GM18873 (cell line): ENCODE results near the gene TIGAR.

ENCODE experiments used
- ATAC-seq: cut with Tn5 transposase; IDR thresholded peaks from one replicate; pipeline ENCODE4 v1.9.1; 2021; ENCODE audit warnings: mild to moderate bottlenecking, moderate library complexity, moderate number of reproducible peaks; ENCODE audit not compliant: unreplicated experiment, low FRiP score

The TIGAR gene

GRCh38 chr12:4301932-4302501, 19.0 kb upstream of the TIGAR start:
- no peak for ATAC-seq

- no peak for ATAC-seq
Measured at GRCh38 chr12:4302881-4303280, 18.1 kb upstream of the TIGAR start.

- ATAC-seq: no peak
Measured at GRCh38 chr12:4303750-4304149, 17.3 kb upstream of the TIGAR start.

- no peak for ATAC-seq
Measured at GRCh38 chr12:4307593-4308333, 13.2 kb upstream of the TIGAR start.

GRCh38 chr12:4308334-4308950, 12.6 kb upstream of the TIGAR start:
- no peak for ATAC-seq

- no peak for ATAC-seq
Measured at GRCh38 chr12:4311776-4312175, 9.2 kb upstream of the TIGAR start.

- ATAC-seq: no peak
Measured at GRCh38 chr12:4312251-4312650, 8.8 kb upstream of the TIGAR start.

GRCh38 chr12:4320497-4320852, 538 bp upstream of the TIGAR start:
- ATAC-seq: no peak

- ATAC-seq: no peak
Measured at GRCh38 chr12:4322726-4323125, 1.7 kb downstream of the TIGAR start.

GRCh38 chr12:4323396-4323795, 2.4 kb downstream of the TIGAR start:
- ATAC-seq: no peak

GRCh38 chr12:4324366-4324765, 3.4 kb downstream of the TIGAR start:
- no peak for ATAC-seq

- ATAC-seq: no peak
Measured at GRCh38 chr12:4325966-4326365, 5.0 kb downstream of the TIGAR start.

- ATAC-seq: no peak
Measured at GRCh38 chr12:4327293-4327692, 6.3 kb downstream of the TIGAR start.

- ATAC-seq: no peak
Measured at GRCh38 chr12:4330203-4330602, 9.2 kb downstream of the TIGAR start.

- ATAC-seq: no peak
Measured at GRCh38 chr12:4331221-4331620, 10.2 kb downstream of the TIGAR start.

- ATAC-seq: no peak
Measured at GRCh38 chr12:4331842-4332241, 10.8 kb downstream of the TIGAR start.

GRCh38 chr12:4346931-4347330, 25.9 kb downstream of the TIGAR start:
- ATAC-seq: no peak

GRCh38 chr12:4353785-4354208, 32.8 kb downstream of the TIGAR start:
- no peak for ATAC-seq

- ATAC-seq: no peak
Measured at GRCh38 chr12:4355156-4356040, 34.4 kb downstream of the TIGAR start.

- no peak for ATAC-seq
Measured at GRCh38 chr12:4356041-4356327, 35.0 kb downstream of the TIGAR start.

- no peak for ATAC-seq
Measured at GRCh38 chr12:4366090-4366489, 45.1 kb downstream of the TIGAR start.
